Tibial nerve (tissue), 4 donors: ENCODE data around the gene PEX6.

Experiments
- EP300 ChIP-seq, 2 donors: sonication (generic); formaldehyde crosslinking; IDR thresholded peaks; one replicate each; pipeline ENCODE4 v1.6.1; 2017; ENCODE audit warnings: antibody characterized with exemption in 2 of 2, mild to moderate bottlenecking in 1 of 2
- TF ChIP-seq, protein P1 (sequence below), 5 experiments: fragments of 200-600 bp in 3 of 5; fragments of 450-650 bp in 2 of 5; sonication (generic) in 3 of 5; IDR thresholded peaks; one replicate each; pipeline ENCODE4 v1.5.1; 2016 to 2019; ENCODE audit warnings: antibody characterized with exemption in 5 of 5, mild to moderate bottlenecking in 3 of 5, moderate library complexity in 2 of 5

DNA sequence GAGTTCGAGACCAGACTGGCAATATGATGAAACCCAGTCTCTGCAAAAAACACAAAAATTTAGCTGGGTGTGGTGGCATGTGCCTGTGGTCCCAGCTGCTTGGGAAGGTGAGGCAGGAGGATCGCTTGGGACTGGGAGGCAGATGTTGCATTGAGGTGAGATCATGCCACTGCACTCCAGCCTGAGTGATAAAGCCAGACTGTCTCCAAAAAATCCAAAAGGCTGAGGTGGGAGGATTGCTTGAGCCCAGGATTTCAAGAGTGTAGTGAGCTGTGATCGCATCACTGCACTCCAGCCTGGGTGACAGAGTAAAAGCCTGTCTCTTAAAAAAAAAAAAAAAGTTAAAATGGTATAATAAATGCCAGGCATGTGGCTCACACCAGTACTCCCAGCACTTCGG is 64.4 kb downstream of the PEX6 start:
- TF ChIP-seq, protein P1, sequence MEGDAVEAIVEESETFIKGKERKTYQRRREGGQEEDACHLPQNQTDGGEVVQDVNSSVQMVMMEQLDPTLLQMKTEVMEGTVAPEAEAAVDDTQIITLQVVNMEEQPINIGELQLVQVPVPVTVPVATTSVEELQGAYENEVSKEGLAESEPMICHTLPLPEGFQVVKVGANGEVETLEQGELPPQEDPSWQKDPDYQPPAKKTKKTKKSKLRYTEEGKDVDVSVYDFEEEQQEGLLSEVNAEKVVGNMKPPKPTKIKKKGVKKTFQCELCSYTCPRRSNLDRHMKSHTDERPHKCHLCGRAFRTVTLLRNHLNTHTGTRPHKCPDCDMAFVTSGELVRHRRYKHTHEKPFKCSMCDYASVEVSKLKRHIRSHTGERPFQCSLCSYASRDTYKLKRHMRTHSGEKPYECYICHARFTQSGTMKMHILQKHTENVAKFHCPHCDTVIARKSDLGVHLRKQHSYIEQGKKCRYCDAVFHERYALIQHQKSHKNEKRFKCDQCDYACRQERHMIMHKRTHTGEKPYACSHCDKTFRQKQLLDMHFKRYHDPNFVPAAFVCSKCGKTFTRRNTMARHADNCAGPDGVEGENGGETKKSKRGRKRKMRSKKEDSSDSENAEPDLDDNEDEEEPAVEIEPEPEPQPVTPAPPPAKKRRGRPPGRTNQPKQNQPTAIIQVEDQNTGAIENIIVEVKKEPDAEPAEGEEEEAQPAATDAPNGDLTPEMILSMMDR (IDR thresholded peaks at IDR 0.05) = no peak
- no peak for TF ChIP-seq EP300 (IDR thresholded peaks at IDR 0.05)
